LoVo (cell line): Measurements from ENCODE around the gene EPRS1.
"Not testable (repeated sequence)": the region's sequence is repeated elsewhere in the genome, so short reads cannot be mapped to it uniquely, and the experiment has no call there.

Experiments used
- DNase-seq: peaks from one replicate; pipeline ENCODE4 v3.0.0-alpha.2; 2016; ENCODE audit warnings: low spot score

The EPRS1 gene

DNA sequence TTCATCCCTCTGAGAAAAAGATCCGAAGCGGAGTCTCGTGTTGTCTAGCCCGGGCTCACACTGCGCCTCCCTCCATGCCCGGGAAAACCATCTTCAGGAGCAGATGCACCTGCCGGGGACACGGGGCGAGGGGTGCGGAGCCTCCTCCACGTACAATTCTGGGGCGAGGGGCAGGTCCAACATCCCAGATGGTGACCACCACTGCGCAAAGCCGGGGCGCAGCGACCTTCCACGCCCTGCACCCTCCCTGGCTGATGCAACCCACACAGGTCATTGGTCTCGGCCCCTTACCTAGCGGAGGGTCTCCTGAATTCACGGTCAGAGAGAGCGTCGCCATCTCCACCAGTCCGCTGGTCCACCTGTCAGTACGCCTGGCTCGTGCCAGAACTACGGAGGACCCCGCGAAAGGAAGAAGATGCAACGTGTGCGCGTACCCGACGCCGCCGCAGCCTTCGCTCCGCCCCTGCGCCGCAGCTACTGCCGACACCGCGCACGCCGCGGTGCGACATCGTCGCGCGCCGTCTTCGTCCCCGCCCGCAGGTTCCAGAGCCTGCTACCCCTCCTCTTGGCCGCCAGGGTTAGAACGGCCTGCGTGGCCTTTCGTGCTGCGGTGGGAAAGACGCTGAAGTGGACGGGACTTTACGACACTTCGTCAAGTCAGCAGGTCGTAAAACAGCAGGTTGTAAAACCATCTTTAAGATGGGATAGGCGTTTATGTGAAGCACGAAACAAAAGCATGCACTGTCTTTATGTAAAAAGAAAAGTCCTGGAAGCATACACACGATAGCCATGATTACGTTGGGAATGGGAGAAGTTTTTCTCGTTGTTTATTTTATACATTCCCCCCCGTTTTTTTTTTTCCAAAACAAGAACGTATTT, at the start of gene EPRS1:
Gene EPRS1, minus strand, starts transcription at position 454 of the 879 bp plus-strand sequence. Its CDS starts 117 bp downstream, at position 337.
- peak; percentile 96 for DNase-seq

DNA sequence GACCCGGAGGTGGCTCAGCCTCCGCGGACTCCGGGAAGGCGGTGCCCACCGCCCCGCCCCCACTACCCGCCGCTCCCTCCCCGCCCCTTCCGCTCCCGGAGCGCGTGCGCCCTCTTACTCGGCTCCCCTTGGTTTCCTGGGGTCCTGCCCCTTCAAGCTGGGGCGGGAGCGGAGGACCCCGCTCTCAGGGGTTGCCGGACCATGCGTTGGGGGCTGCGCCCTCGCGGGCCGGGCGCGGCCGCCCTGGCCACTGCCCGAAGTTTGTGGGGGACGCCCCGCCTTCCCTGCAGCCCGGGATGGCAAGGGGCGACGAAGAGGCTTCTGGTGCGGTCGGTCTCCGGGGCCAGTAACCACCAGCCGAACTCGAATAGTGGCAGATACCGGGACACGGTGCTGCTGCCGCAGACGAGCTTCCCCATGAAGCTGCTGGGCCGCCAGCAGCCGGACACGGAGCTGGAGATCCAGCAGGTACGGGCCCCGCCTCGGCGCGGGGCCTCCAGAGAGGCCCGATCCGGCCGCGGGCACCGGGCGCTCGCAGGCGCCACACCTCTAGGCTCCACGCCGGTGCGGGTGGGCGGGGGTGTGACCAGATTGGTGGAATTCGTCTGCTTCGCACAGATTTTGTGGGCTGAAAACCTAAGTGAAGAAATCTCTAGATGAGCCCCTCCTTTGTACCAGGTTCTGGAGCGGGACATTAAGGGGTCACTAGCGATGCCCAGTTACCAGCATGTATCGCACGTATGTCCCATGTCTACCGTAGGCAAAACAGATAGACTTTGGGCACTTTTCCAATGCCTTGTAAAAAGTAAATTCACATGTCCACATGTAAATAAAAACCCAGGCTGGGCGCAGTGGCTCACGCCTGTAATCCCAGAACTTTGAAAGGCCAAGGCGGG, 48.0 kb upstream of the EPRS1 start, which contains the start of gene IARS2:
Gene IARS2, plus strand, starts transcription at position 117 of the 896 bp plus-strand sequence. Its CDS starts 85 bp downstream, at position 202.
- DNase-seq = peak; percentile 85

DNA sequence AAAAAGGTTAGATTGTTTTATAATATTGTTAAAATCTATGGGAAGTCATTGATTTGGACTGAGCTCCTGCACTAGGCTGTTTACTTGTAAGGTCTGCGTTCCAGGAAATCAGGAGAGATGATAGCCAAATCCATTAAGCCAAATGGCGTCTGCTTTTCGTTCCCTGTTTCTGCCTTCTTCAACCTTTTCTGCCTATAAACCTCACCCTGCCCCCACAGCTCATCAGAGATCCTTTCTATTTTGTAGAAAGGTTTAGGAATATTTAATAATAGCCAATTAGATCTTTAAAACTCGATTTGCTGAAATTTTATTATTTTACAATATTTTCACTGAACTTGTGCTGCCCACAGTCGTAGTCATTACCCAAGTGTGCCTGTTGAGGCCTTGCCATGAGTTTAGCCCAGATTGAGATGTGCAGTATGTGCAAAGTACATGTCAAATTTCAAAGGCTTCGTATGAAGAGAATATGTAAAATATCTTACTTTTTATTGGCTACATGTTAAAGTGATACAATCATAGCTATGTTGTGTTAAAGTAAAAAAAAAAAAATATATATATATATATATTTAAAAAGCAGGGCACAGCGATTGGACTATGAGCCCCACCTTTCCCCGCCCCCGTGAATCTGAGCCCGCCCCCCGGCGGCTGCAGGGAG, 47.2 kb upstream of the EPRS1 start:
- no peak for DNase-seq

DNA sequence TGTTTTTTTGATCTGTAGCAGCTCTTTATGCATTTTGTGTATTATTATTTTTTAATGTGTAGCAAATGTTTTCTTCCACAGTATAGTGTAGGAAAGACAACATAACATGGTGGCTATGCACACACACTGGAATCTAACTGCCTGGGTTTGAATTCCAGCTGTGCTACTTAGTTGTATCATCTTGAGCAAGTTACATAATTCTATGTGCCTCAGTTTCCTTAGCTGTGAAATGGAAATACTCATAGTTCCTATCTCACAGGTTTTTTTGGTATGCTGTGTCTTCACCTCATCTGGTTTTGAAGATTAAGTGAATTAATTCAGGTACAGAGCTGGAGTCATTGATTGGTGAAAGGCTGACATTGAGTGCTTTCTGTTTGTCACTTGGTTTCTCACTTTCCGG, 46.4 kb upstream of the EPRS1 start:
- DNase-seq = no peak

DNA sequence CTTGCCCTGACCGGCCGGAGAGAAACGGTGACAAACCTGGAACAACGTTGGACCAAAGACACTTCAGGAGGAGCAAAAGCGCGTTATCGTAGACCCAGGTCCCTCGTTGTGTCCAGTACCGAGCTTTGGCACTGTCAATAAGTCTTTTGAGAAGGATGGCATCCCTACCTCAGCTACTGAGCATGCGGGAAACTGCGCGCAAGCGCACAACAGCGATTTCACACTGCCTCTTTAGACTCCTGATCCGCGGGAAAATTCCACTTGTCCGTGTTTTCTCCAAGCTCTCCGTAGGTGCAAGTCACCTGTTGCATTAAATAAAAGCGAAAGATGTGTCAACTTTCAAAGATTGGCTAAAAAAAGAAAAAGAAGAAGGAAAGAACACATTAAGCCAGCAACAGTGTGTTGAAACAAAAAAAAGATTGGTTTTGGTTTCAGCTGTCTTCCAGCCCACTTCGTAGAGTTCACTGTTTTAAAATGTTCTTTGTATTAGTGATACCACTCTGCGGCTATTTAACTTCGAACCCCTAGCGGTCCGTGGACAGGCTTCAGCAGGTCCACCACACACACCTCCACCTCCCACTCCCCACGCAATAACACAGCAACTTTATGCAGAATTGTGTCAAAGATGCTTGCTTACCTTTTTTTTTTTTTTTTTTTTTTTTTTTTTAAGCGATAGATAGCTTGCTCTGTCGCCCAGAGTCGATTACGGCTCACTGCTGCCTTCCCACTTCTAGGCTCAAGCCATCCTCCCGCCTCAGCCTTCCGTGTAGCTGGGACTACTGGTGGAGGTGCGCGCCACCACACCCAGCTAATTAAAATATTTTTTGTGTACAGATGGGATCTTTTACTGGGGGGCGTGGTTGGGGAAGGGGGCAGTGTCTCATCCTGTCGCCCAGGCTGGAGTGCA, 43.6 kb upstream of the EPRS1 start, which contains the start of gene BPNT1:
Gene BPNT1, minus strand, starts transcription at position 139 of the 907 bp plus-strand sequence. CDS start 9,942 bp downstream, outside the sequence.
- DNase-seq = peak; percentile 95

DNA sequence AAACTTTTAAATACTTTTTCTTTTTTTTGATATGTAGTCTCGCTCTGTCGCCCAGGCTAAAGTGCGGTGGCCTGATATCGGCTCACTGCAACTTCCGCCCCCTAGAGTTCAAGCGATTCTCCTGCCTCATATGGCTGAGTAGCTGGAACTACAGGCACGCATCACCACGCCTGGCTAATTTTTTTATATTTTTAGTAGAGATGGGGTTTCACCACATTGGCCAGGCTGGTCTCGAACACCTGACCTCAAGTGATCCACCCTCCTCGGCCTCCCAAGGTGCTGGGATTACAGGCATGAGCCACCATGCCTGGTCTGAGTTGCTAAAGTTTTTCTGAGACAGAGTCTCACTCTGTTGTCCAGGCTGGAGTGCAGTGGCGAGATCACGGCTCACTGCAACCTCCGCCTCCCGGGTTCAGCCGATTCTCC, 40.0 kb upstream of the EPRS1 start:
- not testable (repeated sequence) for DNase-seq

DNA sequence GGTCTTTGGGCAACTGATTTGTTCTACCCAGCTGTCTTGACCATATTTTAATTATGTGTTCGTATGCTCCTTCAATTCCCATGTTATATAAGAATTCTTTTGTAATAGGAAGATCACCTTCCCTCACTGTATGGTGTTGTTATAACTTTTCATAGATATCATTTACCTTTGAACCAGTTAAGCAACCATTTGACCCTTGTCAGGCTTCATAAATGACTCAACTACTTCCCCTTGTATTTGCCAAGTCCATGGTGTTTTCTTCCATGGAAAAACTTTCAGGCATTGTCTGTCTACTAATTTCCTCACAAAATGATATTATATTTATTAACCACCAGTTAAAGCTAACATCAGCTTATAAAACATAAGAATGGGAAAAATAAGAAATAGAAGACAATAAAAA, 38.2 kb upstream of the EPRS1 start:
- DNase-seq = peak; percentile 30

DNA sequence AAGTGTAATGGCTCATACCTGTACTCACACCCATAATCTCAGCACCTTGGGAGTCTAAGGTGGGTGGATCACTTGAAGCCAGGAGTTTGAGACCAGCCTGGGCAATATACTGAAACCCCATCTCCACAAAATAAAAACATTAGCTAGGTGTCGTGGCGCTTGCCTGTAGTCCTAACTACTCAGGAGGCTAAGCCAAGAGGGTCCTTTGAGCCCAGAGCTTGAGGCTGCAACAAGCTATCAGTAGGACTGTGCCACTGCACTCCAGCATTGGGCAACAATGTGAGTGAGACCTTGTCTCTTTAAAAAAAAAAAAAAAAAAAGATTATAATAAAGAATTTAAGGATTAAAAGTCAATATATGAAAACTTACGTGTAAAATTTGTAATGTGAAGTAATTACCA, 31.6 kb upstream of the EPRS1 start:
- DNase-seq = no peak

DNA sequence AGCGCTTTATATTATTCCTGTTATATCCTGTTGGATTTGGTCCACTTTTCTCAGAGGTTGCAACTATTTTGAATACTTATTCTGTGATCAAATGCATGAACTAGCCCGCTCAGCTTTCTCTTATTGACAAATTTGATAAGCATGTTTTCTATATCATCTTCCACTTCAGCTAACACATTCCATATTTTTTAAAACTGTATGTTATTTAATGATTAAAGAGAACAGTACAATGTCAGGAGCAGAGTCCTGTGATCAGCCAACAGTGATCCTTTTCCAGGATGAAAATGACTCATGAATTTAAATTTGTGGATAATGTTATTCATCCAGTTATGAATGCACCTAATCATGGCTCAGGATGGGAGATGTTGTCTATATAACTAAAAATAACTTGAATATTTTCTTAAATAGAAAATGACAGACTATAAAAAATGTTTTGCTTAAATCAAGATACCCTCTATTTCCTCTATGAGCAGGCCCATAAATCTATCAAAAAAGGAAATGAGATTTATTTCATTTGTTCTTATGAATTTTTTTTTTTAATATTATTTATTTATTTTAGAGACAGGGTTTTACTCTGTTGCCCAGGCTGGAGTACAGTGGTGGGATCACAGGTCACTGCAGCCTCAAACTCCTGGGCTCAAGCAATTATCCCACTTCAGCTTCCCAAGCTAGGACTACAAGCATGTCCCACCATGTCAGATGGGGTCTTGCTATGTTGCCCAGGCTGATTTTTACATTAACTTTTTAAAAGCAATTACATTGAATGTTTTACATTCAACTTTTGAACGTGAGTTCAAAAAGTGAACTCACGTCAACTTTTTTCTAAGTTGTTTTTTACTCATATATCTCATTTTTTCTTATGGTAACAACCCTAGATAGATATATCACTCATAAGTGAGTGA, 30.8 kb upstream of the EPRS1 start:
- no peak for DNase-seq

DNA sequence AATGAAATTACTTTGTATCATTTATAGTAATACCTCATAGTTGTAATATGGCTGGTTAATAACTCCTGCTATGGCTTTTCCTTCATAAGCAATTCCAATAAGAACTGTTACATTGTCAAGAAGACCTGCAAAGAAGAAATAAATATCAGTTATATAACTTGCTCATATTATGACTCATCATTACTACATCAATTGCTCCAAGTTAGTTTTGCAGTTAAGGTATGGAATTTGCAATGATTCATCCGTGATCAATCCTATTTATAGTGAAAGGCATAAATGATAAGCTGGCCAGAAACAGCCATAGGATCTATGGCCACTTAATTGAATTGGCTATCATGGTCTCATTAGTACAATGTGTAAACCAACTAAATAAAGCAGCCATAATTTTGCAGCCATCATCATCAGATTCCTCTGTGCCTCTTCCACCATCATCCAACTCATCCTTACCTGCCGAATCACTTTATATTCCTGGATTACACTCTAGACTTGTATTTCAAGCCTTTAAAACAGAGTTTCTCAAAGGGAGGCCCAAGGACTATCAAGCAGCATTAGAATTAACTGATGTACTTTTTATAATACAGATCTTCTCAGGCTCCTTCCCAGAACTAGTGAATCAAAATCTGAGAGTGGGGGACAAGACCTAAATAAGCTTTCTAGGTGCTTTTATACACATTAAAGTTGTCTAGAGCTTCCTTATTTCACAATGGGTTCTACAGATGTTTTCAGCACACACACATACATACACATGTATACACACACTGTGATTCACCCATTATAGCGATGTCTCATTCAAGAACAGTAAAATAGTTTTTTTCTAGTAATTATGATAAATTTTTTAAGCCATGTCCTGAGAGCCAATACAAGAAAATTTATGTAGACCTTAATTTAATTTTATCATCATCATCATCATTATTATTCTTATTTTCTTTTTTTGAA, 21.2 kb upstream of the EPRS1 start:
- no peak for DNase-seq

DNA sequence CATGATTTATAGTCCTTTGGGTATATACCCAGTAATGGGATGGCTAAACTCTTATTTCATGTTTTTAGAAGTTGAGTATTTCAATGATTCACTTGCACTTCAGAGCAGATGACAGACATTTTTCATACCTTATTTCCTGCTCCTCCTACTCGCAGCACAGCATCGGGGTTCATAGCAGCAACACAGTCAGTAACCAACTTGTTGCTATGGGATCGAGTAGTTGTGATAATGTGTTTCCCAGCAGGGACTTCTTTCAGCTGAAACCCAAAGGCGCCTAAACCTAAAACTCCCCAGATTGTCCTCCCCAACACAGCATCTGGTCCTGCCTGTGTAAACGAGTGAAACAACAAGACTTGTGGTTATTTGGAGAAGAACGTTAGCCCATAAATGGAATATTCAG, 16.3 kb upstream of the EPRS1 start:
- DNase-seq = no peak

DNA sequence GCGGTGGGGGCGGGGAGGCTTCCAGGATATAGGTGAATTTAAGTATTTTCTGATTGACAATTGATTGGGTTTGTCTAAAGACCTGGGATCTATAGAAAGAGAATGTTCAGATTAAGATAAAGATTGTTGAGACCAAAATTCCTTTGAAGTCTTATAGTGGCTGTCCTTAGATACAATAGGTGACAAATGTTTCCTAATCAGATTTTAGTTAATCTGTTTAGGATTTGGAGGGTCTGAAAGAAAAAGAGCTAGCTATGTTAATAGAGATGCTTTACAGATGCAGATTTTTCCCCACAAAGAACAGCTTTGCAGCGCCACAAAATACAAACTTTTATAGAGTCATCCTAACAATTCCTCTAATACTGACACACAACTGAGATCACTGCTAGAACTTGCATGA, 14.6 kb upstream of the EPRS1 start:
- no peak for DNase-seq

DNA sequence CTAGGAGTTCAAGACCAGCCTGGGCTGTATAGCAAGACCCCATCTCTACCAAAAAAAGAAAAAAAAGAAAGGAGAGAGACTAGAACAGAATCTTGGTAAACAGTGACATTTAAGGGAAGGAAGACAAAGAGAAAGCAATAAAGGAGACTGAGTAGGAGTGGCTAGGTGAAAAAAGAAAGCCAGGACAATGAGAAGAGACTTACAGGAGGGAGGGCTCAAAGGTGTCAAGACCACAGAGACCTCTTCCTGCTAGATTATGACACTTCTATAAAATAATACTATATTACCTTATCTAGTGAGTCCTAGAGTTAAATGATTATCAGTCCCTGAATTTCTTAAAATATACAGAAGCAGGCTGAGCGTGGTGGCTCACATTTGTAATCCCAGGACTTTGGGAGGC, 10.1 kb upstream of the EPRS1 start:
- no peak for DNase-seq

DNA sequence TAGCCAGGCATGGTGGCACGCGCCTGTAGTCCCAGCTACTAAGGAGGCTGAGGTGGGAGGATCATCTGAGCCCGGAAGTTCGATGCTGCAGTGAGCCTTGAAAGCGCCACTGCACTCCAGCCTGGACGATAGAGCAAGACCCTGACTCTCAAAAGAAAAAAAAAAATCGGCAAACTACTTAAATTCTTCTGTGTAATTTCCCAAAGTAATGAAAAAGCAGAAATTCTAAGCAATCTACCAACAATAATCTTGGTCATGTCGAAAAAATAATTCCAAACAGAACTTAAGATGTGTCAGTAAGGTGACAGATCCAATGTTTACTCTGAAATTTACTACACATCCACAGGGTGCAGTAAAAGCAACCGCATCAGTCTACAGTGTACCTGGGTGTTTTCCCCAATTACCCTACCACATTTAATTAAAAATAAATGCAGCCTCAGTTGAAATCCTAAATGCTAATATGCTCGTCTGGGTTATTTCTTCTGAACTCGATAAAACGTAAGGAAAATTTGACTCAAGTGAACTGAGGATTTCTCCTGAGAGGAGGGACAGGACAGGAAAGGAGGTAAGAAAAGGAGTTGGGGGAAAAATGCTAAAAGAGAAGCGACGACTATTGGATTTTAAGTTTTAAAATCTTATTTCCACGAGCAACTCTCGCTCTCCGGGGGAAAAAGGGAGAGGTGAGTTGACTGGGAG, 801 bp downstream of the EPRS1 start:
- DNase-seq = no peak

DNA sequence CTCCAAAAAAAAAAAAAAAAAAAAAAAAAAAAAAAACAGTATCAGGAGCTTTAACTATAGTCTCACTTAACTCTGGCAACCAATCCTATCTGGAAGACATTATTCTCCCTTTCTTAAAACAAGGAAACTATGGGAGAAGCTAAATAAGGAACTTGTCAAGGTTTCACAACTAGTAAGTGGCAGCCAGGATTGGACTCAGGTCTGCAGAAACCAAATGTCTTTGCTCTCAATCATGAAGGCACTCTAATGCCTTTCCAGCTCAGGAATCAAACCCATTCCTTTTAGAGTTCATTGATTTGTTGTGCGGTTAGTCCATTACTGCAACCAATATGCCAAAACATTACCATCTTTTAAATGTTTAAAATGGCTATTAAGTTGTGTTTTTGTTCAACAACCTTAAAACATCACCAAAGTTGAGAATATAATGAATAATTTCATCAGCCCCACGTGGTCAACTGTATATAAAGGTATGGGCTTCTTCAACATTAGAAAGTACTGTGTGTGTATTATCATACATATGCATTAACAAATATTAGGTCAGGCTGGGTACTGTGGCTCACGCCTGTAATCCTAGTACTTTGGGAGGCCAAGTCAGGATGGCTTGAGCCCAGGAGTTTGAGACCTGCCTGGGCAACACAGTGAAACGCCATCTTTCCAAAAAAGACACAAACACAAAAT, 1.5 kb downstream of the EPRS1 start:
- no peak for DNase-seq

DNA sequence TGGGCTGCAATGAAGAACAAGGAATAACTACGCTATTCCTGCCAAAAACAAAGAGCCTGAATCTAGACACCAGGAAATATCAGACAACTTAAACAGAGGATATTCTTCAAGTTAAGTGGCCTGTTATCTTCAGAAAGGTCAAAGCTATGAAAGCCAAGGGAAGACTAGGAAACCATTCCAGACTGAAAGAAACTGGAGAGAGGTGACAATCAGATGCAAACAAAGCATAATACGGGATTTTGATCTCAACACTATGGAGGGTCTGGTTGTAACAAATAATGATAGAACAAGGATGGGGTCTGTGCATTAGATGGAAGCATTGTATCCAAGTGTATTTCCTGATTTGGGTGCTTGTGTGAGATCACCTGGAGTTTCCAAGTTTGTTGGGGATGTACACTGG, 2.7 kb downstream of the EPRS1 start:
- DNase-seq = no peak

DNA sequence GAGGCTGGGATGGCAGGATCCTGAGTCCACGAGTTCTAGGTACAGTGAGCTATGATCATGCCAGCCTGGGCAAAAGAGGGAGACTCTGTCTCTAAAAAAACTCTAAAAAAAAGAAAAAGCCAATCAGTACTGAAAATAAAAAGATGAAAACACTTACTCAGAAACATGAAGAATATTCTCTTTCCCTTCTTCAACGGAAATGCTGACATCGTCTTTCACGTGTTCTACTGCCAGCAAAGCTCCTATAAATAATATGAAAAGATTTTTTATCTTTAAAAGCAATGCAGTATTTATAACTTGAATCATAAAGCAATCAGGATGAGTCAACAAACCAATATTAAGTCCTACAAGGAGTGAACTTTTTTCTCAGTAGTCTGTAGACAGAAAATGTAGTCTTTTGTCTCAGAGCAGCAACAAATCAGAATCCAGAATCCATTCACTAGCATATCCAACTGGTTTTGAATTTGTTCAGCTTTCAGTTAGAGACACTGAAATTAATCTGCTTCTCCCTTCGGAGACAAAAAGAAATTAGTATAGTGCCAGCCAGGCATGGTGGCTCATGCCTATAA, 6.2 kb downstream of the EPRS1 start:
- no peak for DNase-seq
